Calu3 (cell line): ENCODE data around the gene TRAK1. TPM values are rescaled to one million over a fixed set of nuclear protein-coding genes. Genes with fewer than 3 reads are reported as not detected.

ENCODE experiments used
- BruUV-seq: library from RNA; stranded (reverse); fragments of 400-500 nt; replicated peaks from 2 replicates; lab custom pipeline; 2021; lab: Mats Ljungman, UMichigan
- CTCF ChIA-PET: fragments of 300-600 bp; sonication (Branson Sonifier 250); formaldehyde crosslinking; loops from one replicate; lab custom pipeline; 2022; ENCODE audit warnings: antibody characterized with exemption; lab: Charles Lee
- DNase-seq: peaks from one replicate; pipeline ENCODE4 v3.0.0; 2022
- H3K27ac Mint-ChIP-seq: one replicate; pipeline ENCODE4 v1.8.0; 2022; ENCODE audit warnings: mixed read lengths; ENCODE audit not compliant: unreplicated experiment
- H3K27me3 Mint-ChIP-seq: one replicate; pipeline ENCODE4 v1.8.0; 2022; ENCODE audit warnings: mixed read lengths; ENCODE audit not compliant: unreplicated experiment
- H3K36me3 Mint-ChIP-seq: one replicate; pipeline ENCODE4 v1.8.0; 2022; ENCODE audit warnings: mild to moderate bottlenecking, moderate library complexity, mixed read lengths; ENCODE audit not compliant: insufficient read depth, unreplicated experiment
- H3K4me1 Mint-ChIP-seq: one replicate; pipeline ENCODE4 v1.8.0; 2022; ENCODE audit warnings: mild to moderate bottlenecking, low read depth, mixed read lengths; ENCODE audit not compliant: unreplicated experiment
- H3K4me3 Mint-ChIP-seq: one replicate; pipeline ENCODE4 v1.8.0; 2022; ENCODE audit warnings: mild to moderate bottlenecking, low read depth, moderate library complexity, mixed read lengths; ENCODE audit not compliant: unreplicated experiment
- H3K9me3 Mint-ChIP-seq: one replicate; pipeline ENCODE4 v1.8.0; 2022; ENCODE audit warnings: low read depth, mixed read lengths; ENCODE audit not compliant: unreplicated experiment
- CTCF ChIP-seq: fragments of 200-600 bp; IDR thresholded peaks from one replicate; pipeline ENCODE4 v1.8.0; 2022; ENCODE audit warnings: antibody characterized with exemption; ENCODE audit not compliant: unreplicated experiment
- intact Hi-C: fragments of 100-400 bp; cut with micrococcal nuclease; formaldehyde crosslinking; loops from one replicate; pipeline ENCODE4 v1.10.0; 2022; ENCODE audit not compliant: unreplicated experiment
- total RNA-seq: library from RNA; stranded (reverse); gene quantifications from 2 replicates; pipeline ENCODE4 v1.2.3, GENCODE V29; 2022

The TRAK1 gene
- total RNA-seq, 1 experiment from 2014 or later: 108 TPM

GRCh38 chr3:42262525-42262924 is 171.4 kb downstream of the TRAK1 start:
- intact Hi-C loops: no loop called here

DNA sequence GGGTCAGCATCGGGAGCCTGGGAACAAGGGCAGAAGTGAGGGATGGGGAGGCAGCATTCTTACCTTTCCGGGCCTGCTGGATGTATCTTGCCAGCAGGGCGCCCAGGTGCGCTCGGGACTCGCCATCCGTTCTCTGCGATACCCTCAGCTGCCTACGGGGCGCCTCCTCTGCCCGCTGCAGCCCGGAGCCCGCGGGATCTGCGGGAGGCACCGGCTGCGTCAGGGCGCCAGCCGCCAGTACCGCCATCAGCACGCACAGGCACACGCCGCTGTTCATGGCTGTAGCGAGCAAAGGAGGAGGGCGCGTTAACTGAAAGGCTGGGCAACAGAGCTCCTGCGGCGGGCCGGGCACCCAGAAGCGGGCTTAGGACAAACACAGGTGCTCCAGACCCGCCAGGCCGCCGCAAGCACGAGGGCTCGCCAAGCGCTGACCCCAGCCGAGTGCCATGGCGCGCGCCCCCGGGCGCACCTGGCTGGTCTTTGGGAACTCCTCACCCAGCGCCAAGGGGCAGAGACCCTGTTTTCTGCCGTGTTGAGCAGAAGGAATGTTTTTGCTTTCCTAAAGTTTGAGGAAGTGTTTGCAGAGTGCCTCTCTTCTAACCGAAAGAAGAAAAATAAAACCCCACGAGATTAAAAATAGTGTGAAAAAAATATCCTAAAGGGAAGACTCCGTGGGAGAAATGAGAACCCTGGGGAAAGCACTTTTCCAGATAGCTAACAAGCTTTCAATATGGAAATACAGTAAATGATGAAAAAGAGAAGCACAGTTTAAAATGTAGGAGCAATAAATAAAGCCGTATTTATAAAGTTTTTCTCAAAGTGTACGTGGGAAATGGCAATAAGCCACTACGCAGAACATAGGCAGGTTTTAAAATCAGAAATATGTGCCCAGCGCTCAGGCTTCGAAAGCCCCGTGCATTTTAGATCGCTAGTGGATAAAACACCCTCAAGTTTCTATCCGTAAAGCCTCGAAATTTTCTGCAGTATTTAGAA is 172.5 kb downstream of the TRAK1 start:
- Mint-ChIP-seq H3K36me3 (no peaks in the 10 kb centered on the region), H3K9me3 (no peaks in the 10 kb centered on the region), H3K27ac (no peak overlapping the region), H3K4me3 (peak overlapping the region; percentile 63), H3K27me3 (peaks cover 54% of the 10 kb centered on the region), H3K4me1 (no peaks in the 10 kb centered on the region)
- intact Hi-C loops: no loop called here
- DNase-seq: peak; percentile 72
- TF ChIP-seq CTCF: no peak
- CTCF ChIA-PET: interaction anchor here (1.1 kb wide), 1 partner anchor 516 kb away, joined by 4 read pairs; no protein-coding TSS in a partner anchor
- no TSS peak for BruUV-seq

More at GRCh38 chr3:42262525-42262924, 171.4 kb downstream of the TRAK1 start:
- H3K4me1 Mint-ChIP-seq: no peaks in the 10 kb centered on the region
- H3K9me3 Mint-ChIP-seq: no peaks in the 10 kb centered on the region
- H3K27ac Mint-ChIP-seq: no peak overlapping the region
- BruUV-seq: no TSS peak
- peaks cover 43% of the 10 kb centered on the region for H3K27me3 Mint-ChIP-seq
- CTCF ChIA-PET: interaction anchor here (0.5 to 1.1 kb wide), 2 partner anchors 136 to 517 kb away, joined by 4 read pairs; no protein-coding TSS in a partner anchor
- no peak overlapping the region for H3K4me3 Mint-ChIP-seq
- no peak for TF ChIP-seq CTCF
- H3K36me3 Mint-ChIP-seq: no peaks in the 10 kb centered on the region
- DNase-seq: no peak

DNA sequence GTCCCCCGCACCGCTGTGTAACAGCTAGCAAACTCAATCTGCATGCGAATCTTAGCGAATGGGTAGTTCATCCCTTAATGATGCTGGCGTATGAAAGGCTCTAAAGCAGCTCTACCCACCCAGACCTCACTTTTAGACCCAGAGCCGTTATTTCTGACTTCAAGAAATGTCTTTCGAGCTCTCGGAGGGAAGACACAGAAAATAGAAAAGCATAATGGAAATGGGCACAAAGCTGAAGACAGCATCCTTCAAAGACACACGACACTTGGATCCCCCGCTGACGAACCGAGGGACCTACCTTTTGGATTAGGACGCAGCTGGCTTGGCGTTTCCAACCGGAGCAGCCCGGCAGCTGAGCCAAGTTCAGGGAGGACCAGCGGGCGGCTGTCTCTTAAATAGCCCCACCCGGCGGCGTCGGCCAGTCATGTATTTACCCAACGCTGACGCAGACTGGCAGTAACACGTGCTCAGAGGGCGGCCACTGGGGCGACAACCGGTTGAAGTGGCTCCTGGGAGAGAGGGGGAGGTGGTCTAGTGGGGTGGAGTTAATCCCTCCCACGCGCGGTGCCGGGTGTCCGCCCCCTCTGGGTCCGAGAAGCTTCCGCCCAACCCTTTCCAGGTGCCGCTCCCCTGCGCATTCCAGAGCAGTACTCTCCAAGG is 173.4 kb downstream of the TRAK1 start:
- CTCF ChIA-PET: interaction anchor here (0.6 kb wide), 1 partner anchor 9 kb away, joined by 3 read pairs; no protein-coding TSS in a partner anchor
- H3K9me3 Mint-ChIP-seq: no peaks in the 10 kb centered on the region

More for the DNA sequence above, 173.4 kb downstream of the TRAK1 start:
- Mint-ChIP-seq H3K4me3 (peak overlapping the region; percentile 15), H3K36me3 (no peaks in the 10 kb centered on the region), H3K27me3 (peaks cover 63% of the 10 kb centered on the region), H3K27ac (no peak overlapping the region), H3K4me1 (no peaks in the 10 kb centered on the region)
- intact Hi-C loops: no loop called here
- TF ChIP-seq CTCF: no peak
- BruUV-seq: no TSS peak
- peak; percentile 47 for DNase-seq
